SIG-M5 treated with dmso at 0.1 percent for 504 hours (cell line): Measurements from ENCODE around the gene WWP2.

Experiments
- DNase-seq: peaks from one replicate; lab custom pipeline; 2025; ENCODE audit not compliant: unreplicated experiment; lab: John Stamatoyannopoulos, UW

The WWP2 gene

DNA sequence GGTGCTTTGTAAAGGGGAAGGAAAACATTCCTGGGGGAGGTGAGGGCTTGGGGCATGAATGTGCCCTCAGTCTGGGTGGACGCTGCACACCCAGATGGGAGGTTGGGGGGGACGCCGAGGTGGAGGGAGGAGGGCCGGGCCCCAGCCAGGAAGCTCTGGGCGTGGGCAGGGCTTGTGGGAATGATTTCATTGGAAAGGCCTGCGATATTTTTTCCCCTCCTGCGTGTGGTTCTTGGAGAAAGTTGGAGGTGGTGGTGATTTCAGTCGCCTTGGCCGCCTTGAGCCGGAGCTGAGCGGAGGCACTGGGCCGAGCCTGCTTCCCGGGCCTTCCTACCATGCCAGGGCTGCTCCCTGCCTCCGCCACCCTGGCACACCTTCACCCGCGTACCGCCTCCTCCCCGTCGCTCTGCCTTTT lies 162.7 kb downstream of the WWP2 start:
- DNase-seq, result no peak

- no peak for DNase-seq
Measured at GRCh38 chr16:69925311-69925710, 163.2 kb downstream of the WWP2 start.

DNA sequence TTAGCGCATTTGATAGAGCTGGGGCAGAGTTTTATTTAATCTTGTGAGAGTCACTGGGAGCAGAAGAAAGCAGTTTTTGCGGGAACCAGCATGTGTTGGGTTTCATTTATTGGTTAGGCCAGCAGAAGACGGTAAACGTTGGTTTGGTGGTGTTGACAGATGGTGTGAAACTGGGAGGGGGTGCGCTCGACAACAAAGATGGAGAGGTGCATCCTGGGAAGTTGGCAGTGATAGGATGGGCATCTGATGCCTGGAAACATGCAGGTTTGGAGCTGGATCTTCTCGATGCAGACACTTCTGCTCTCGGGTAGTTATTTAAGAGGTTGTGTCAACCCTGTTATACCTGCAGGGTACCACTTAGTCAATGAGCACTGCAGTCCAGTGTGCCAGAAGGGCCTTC lies 164.1 kb downstream of the WWP2 start:
- no peak for DNase-seq

- DNase-seq, result no peak
Measured at GRCh38 chr16:69927056-69927757, 165.1 kb downstream of the WWP2 start.

DNA sequence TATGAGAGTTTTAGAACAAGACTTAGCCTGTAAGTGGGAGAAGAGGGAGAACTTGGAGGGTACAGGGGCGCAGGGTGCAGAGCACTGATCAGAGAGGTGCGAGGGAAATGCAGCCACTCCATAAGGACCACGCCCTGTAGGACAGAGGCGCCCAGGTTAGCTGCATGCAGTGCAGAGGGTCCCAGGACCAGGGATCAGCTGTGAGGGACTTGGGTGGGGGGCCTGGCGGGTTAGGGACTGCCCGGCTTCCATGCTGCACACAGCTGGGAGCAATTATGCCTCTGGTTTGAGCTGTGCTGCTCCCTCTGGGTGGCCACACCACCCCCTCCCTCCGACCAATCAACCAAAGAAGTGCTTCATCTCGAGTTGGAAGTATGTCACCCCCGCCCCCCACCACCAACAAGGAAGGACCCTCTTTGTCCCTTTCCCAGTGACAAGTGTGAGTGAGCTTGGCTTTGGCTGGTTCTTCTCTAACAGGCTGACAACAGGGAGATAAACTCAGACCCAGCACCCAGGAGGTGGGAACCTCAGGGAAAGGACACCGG lies 166.8 kb downstream of the WWP2 start:
- no peak for DNase-seq

DNA sequence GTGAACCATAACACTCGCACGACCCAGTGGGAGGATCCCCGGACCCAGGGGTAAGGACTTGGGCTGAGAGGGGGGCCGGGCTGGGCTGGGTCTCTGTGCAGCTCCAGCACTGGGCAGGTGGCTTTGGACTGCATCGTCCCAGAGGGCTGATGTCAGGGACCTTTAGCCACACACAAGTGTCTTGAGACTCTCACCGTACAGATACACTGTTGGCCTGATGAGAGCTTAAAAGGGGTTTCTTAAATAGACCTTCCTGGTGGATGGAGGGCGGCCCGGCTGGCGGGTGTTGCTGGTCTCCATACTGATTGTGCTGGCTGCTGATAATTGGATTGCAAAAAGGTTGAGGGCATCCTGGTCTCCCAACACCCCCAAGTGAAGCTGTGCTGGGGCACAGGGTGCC lies 167.3 kb downstream of the WWP2 start:
- DNase-seq, result no peak

GRCh38 chr16:69930117-69930776 lies 168.1 kb downstream of the WWP2 start:
- peak; percentile 24 for DNase-seq

DNA sequence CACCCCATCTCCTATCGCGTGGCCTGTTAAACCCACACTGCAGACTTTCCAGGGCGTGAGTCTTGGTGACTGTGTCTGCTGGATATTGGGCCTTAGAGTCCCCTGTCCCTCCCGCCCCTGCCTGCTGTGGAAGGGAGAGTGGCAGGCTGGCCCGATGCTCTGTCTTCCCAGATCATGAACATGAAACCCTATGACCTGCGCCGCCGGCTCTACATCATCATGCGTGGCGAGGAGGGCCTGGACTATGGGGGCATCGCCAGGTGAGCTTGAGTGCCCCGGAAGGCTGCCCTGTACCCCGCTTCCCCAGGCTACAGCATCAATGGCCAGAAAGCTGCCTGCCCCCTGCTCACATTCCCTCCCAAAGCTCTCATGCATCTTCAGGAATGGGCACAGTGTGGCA lies 169.5 kb downstream of the WWP2 start:
- DNase-seq, result no peak

DNA sequence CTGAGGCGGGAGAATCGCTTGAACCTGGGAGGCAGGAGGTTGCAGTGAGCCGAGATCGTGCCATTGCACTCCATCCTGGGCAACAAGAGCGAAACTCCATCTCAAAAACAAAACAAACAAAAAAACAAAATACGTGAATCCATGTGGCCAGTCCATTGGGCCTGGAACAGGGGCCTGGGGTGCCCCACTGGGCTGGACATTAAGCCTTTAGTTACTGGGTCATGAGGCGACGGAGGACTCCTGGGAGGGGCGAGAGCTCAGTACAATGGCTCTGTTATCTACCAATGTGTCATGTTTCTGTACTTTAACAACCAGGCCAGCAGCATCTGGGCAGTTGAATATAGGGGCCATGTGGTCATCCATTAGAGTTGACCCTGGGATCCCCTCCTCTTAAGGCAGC lies 170.1 kb downstream of the WWP2 start:
- DNase-seq, result no peak

DNA sequence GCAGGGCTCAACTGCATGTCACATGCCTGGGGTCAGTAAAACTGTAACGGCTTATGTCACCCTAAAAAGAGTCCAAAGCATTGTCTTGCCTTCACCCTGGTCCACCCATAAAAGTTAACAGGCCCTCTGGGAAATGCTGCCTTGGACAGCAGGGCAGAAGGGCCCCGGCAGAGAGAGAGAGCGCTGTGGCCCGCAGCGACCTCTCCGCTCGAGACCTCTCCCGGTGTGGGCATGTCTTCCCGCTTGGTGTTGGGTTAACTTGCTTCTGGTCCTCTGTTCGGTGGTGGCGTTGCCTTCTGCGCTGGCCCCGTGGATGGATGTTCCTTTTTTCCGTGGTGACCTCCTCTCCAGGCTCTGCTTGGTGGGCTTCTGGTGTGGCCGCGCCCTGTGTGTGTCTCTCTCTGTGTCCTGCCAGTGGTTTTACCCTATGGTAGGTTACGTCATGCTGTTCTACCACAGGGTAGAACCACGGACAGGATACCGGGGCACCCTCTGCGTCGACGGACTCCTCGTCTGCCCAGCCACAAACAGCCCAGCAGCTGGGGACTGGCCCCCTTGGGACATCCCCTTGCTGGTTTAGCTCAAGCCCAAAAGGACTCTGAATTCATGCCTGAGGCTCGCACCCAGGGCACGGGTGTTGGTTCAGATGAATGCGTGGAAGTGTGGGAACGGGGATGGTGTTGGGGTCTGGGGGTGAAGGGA lies 170.7 kb downstream of the WWP2 start:
- DNase-seq, result no peak

DNA sequence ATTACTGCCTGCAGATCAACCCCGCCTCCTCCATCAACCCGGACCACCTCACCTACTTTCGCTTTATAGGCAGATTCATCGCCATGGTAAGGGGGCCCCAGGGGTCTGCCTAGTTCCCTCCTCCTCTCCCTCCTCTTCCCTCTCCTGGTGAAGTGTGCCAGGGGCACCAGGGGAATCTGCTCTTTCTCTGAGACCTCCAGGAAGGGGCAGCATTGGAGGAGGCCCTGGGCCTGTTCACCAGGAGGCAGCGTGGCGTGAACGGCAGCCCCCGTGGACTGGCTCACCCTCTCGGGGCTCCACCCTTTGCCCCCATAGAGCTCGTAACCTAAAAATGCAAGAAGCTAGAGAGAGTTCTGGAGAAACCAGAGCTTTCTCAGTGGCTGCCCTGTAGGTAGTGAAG lies 171.9 kb downstream of the WWP2 start:
- DNase-seq, result no peak

DNA sequence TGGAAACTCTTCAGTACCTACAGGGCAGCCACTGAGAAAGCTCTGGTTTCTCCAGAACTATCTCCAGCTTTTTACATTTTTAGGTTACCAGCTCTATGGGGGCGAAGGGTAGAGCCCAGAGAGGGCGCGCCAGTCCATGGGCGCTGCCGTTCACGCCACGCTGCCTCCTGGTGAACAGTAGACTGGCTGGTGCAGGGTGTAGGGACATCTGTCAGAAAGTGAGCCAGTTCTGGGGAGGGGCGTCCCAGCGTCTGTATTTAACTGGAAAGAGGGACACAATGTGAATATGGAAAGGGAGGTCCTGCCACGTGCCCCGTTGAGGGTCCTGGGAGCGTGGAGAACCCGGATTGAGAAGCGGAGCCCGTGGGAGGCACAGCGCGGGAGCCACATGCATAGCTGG lies 172.6 kb downstream of the WWP2 start:
- no peak for DNase-seq

DNA sequence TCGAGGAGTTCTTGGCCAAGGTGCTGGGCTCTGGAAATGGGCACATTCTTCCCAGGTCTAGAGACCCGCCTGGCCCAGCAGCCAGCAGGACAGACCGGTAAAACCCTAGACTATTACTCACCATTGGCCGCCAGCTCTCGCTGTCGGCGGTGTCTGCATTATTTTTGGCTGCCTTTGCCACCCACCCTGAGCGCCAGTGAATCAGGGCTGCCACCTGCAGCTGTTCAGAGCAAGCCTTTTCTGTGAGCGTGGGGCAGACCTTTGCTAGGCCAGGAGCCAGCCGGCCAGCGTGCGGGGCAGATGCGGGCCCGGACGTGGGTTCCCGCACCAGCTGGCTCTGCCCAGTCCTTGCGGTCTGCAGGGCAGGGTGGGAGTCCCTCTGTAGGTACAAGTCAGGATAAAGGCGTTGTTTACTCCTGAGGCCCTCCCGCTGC lies 173.2 kb downstream of the WWP2 start:
- DNase-seq, result no peak

- no peak for DNase-seq
Measured at GRCh38 chr16:69935740-69936139, 173.6 kb downstream of the WWP2 start.

GRCh38 chr16:69936252-69936651 lies 174.1 kb downstream of the WWP2 start:
- DNase-seq, result no peak

GRCh38 chr16:69936751-69937211 lies 174.6 kb downstream of the WWP2 start:
- no peak for DNase-seq

- DNase-seq, result no peak
Measured at GRCh38 chr16:69937465-69937951, 175.4 kb downstream of the WWP2 start.

DNA sequence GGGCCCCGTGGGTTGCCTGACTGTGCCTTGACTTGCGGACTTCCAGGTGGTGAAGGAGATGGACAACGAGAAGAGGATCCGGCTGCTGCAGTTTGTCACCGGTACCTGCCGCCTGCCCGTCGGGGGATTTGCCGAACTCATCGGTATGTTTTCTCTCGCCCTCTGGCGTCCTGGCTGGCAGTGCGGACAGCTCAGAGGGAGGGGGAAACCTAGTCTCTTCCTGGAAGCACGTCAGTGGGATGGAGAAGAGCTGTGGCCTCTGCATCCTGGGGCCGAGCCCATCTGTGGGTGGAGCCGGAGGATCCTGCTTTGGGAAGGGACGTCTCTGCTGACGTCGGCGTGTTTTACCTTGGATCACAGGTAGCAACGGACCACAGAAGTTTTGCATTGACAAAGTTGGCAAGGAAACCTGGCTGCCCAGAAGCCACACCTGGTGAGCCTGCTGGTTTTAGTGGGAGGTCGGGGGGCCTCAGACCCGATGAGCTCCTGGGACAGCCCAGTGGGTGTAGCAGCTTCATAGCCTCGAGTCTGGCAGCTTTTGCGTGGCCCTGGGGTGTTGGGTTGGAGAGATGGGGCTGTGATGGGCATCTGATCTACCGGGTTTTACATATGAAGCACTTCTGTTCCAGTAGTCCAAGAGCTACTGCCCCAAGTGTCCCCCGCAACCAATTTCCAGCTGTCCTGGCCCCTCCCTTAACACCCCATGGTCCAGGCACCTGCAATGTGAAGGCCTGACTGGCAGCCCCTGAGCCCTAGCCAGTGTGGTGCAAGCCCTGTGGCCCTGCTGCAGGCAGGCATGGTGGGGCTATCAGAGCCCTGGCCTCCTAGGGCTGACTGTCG lies 177.1 kb downstream of the WWP2 start:
- DNase-seq, result no peak

GRCh38 chr16:69939821-69940585 lies 177.9 kb downstream of the WWP2 start:
- no peak for DNase-seq

DNA sequence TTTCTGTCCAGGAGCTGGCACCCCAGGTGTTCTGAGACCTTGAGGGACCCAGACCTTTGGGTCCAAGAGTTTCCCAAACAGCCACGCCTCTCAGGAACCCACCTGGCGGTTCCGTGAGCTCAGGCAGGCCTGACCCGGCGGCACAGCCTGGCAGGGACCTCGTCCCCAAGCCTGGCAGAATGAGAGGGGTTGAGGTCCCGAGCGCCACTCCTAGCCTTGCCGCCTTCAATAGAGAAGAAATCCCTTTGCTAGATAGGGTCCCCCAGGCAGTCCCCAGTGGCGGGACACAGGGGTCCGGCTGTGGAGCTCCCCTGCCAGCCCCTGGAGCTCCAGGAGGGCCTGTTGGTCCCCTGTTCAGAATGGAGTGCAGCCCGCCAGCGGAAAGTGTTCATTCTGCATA lies 178.5 kb downstream of the WWP2 start:
- no peak for DNase-seq
